ENCODE results near the gene CTSW.

CTSW gene

DNA sequence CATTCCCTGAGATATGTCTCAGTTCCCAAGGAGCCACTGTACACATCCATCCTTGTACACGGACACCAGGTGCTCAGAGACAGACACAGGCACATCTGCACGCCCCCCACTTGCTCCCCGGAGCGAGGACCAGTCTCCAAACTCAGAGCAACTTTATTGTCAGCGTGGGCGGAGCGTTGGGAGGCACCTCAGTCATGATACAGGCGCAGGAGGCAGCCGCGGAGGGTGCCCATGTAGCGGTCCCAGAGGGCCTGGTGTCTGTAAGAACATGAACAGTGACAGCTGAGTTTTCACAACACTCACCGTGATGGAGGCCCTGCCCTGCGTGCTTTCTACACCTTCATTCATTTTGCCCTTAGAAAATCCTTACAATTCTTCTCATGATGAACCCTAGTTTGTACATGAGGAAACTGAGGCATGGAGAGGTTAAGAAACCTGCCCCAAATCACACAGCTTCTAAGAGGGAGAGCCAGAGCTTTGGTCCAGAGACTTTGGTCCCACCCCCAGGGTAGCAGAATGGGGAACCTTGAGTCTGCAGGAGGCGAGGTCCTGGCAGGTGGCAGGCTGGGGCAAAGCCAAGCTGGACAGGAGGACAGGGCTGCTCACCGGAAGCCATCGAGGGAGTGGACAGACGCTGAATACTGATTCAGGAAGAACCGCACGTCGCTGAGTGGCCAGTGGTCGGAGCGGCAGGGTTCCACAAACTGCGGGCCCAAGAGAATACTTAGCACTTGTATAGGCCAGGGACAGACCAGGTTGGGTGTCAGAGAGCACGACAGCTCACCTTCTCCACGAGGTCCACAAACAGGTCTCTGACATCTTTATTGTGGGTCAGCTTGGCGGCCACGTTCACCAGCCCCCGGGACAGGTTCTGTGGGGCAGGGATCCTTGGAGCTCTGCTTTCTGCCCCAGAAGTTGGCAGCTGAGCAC lies 4.4 kb downstream of the CTSW start:
- peaks cover 16% of the 10 kb centered on the region for H3K4me1 ChIP-seq (ENCODE audit: control insufficient read depth, insufficient read depth, low read depth, low read length)
- H2BK5ac ChIP-seq (ENCODE audit: low read depth, low read length, poor library complexity, severe bottlenecking) = no peak overlapping the region
- H2BK12ac ChIP-seq (ENCODE audit: low read length in 2 of 2) = no peak overlapping the region
- WGBS = 88% methylated on average over 27 of the region's 28 CpGs
- no peak overlapping the region for H3K4me3 ChIP-seq (ENCODE audit: insufficient read depth in 1 of 2, low read depth in 1 of 2, low read length in 2 of 2)
- no peak overlapping the region for H2BK120ac ChIP-seq (ENCODE audit: low read depth, low read length)
- no peak overlapping the region for H3K23ac ChIP-seq (ENCODE audit: low read length in 2 of 2)
- DNase-seq = no peak
- peak overlapping the region; percentile 21 for H3K9ac ChIP-seq (ENCODE audit: low read length)
- H3K4ac ChIP-seq (ENCODE audit: low read depth in 1 of 2, low read length in 2 of 2) = no peak overlapping the region
- H3K27ac ChIP-seq (ENCODE audit: low read length, poor library complexity, severe bottlenecking) = no peak overlapping the region
- H3K36me3 ChIP-seq (ENCODE audit: control insufficient read depth in 1 of 2, insufficient read depth in 2 of 2, low read depth in 1 of 2, low read length in 2 of 2) = peaks cover 51 to 61% of the 10 kb centered on the region in 2 experiments
- no peak overlapping the region for H2AFZ ChIP-seq (ENCODE audit: low read depth, low read length)
- no peak overlapping the region for H2BK15ac ChIP-seq (ENCODE audit: low read depth, poor library complexity, severe bottlenecking)
- H3K9me3 ChIP-seq (ENCODE audit: control insufficient read depth, low read length) = no peaks in the 10 kb centered on the region
- H2AK5ac ChIP-seq (ENCODE audit: low read length, severe bottlenecking) = no peak overlapping the region
- H4K8ac ChIP-seq (ENCODE audit: low read length) = no peak overlapping the region
- H4K91ac ChIP-seq (ENCODE audit: low read length) = peak overlapping the region; percentile 43
- H3K27me3 ChIP-seq (ENCODE audit: control insufficient read depth in 1 of 2, insufficient read depth in 1 of 2, low read length in 2 of 2) = no peaks in the 10 kb centered on the region
- no peak overlapping the region for H3K18ac ChIP-seq (ENCODE audit: low read depth in 1 of 2, low read length in 2 of 2)
- H3K14ac ChIP-seq (ENCODE audit: low read length in 2 of 2) = no peak overlapping the region
- H3K79me1 ChIP-seq (replicated peaks; ENCODE audit: low read length, poor library complexity, severe bottlenecking) = peaks cover 27% of the 10 kb centered on the region
- no peak overlapping the region for H3K4me2 ChIP-seq (ENCODE audit: low read length, poor library complexity, severe bottlenecking)

DNA sequence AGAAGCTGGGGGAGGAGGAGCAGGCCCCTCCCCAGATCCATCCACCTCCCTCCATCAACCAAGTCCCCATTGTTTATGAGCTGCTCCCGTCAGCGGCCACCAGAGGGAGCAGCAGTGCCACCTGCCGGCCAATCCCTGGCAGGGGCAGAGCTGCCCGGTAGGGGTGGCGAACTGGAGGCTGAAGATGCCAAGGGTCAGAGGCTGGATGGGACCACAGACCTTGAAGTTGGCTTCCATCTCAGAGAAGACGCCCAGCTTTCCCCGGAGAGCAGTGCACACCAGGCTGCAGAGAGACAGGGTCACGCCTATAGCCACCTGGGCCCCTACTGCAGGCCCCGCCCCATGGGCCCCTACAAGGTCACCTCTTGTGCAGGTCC lies 5.1 kb downstream of the CTSW start:
- 32% methylated on average over 9 of the region's 9 CpGs for WGBS
- peak overlapping the region; percentile 21 for H3K9ac ChIP-seq (ENCODE audit: low read length)
- no peak overlapping the region for H3K14ac ChIP-seq (ENCODE audit: low read length in 2 of 2)
- H3K79me1 ChIP-seq (replicated peaks; ENCODE audit: low read length, poor library complexity, severe bottlenecking) = peaks cover 27% of the 10 kb centered on the region
- no peak overlapping the region for H2BK15ac ChIP-seq (ENCODE audit: low read depth, poor library complexity, severe bottlenecking)
- H3K27me3 ChIP-seq (ENCODE audit: control insufficient read depth in 1 of 2, insufficient read depth in 1 of 2, low read length in 2 of 2) = no peaks in the 10 kb centered on the region
- H3K36me3 ChIP-seq (ENCODE audit: control insufficient read depth in 1 of 2, insufficient read depth in 2 of 2, low read depth in 1 of 2, low read length in 2 of 2) = peaks cover 51 to 60% of the 10 kb centered on the region in 2 experiments
- H3K4me3 ChIP-seq (ENCODE audit: insufficient read depth in 1 of 2, low read depth in 1 of 2, low read length in 2 of 2) = no peak overlapping the region
- H3K27ac ChIP-seq (ENCODE audit: low read length, poor library complexity, severe bottlenecking) = no peak overlapping the region
- no peak overlapping the region for H2BK12ac ChIP-seq (ENCODE audit: low read length in 2 of 2)
- H3K4me2 ChIP-seq (ENCODE audit: low read length, poor library complexity, severe bottlenecking) = no peak overlapping the region
- H3K4me1 ChIP-seq (ENCODE audit: control insufficient read depth, insufficient read depth, low read depth, low read length) = peaks cover 16% of the 10 kb centered on the region
- peak overlapping the region; percentile 4 for H4K8ac ChIP-seq (ENCODE audit: low read length)
- no peak overlapping the region for H3K4ac ChIP-seq (ENCODE audit: low read depth in 1 of 2, low read length in 2 of 2)
- peak; percentile 80 for DNase-seq
- H3K18ac ChIP-seq (ENCODE audit: low read depth in 1 of 2, low read length in 2 of 2) = no peak overlapping the region
- H3K9me3 ChIP-seq (ENCODE audit: control insufficient read depth, low read length) = no peaks in the 10 kb centered on the region
- H3K23ac ChIP-seq (ENCODE audit: low read length in 2 of 2) = no peak overlapping the region
- H4K91ac ChIP-seq (ENCODE audit: low read length) = no peak overlapping the region
- H2AK5ac ChIP-seq (ENCODE audit: low read length, severe bottlenecking) = no peak overlapping the region
- H2AFZ ChIP-seq (ENCODE audit: low read depth, low read length) = no peak overlapping the region
- no peak overlapping the region for H2BK5ac ChIP-seq (ENCODE audit: low read depth, low read length, poor library complexity, severe bottlenecking)
- no peak overlapping the region for H2BK120ac ChIP-seq (ENCODE audit: low read depth, low read length)

DNA sequence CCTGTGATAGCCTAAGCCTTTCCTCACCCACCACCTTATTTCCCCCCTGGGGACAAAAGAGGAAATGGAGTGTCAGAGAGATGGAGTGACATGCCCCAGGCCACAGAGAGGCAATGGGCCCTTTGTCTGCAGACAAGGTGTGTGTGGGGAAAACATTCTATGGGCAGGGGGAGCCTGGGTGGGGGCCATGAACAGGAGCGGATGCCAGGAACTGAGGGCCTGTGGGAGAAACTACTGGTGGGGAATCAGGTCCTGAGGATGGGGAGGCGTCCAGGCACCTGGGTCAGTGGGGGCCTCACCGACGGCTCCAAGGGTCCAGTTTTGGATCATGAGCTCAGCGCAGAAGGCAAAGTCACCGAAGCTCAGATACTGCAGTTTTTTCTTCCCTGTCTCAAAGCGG lies 5.6 kb downstream of the CTSW start:
- H2BK120ac ChIP-seq (ENCODE audit: low read depth, low read length) = no peak overlapping the region
- no peaks in the 10 kb centered on the region for H3K9me3 ChIP-seq (ENCODE audit: control insufficient read depth, low read length)
- no peak overlapping the region for H3K18ac ChIP-seq (ENCODE audit: low read depth in 1 of 2, low read length in 2 of 2)
- H4K91ac ChIP-seq (ENCODE audit: low read length) = peak overlapping the region; percentile 11
- H2AFZ ChIP-seq (ENCODE audit: low read depth, low read length) = no peak overlapping the region
- no peak overlapping the region for H2BK12ac ChIP-seq (ENCODE audit: low read length in 2 of 2)
- no peak for DNase-seq
- peaks cover 51 to 56% of the 10 kb centered on the region in 2 experiments for H3K36me3 ChIP-seq (ENCODE audit: control insufficient read depth in 1 of 2, insufficient read depth in 2 of 2, low read depth in 1 of 2, low read length in 2 of 2)
- H3K9ac ChIP-seq (ENCODE audit: low read length) = peak overlapping the region; percentile 14
- H3K27ac ChIP-seq (ENCODE audit: low read length, poor library complexity, severe bottlenecking) = no peak overlapping the region
- no peak overlapping the region for H3K4ac ChIP-seq (ENCODE audit: low read depth in 1 of 2, low read length in 2 of 2)
- no peak overlapping the region for H3K4me2 ChIP-seq (ENCODE audit: low read length, poor library complexity, severe bottlenecking)
- H3K4me1 ChIP-seq (ENCODE audit: control insufficient read depth, insufficient read depth, low read depth, low read length) = peaks cover 18% of the 10 kb centered on the region
- no peak overlapping the region for H3K23ac ChIP-seq (ENCODE audit: low read length in 2 of 2)
- no peak overlapping the region for H2BK5ac ChIP-seq (ENCODE audit: low read depth, low read length, poor library complexity, severe bottlenecking)
- peaks cover 28% of the 10 kb centered on the region for H3K79me1 ChIP-seq (replicated peaks; ENCODE audit: low read length, poor library complexity, severe bottlenecking)
- no peaks in the 10 kb centered on the region for H3K27me3 ChIP-seq (ENCODE audit: control insufficient read depth in 1 of 2, insufficient read depth in 1 of 2, low read length in 2 of 2)
- WGBS = 96% methylated on average over 7 of the region's 7 CpGs
- peak overlapping the region; percentile 47 for H4K8ac ChIP-seq (ENCODE audit: low read length)
- no peak overlapping the region for H3K14ac ChIP-seq (ENCODE audit: low read length in 2 of 2)
- H2BK15ac ChIP-seq (ENCODE audit: low read depth, poor library complexity, severe bottlenecking) = no peak overlapping the region
- H3K4me3 ChIP-seq (ENCODE audit: insufficient read depth in 1 of 2, low read depth in 1 of 2, low read length in 2 of 2) = no peak overlapping the region
- H2AK5ac ChIP-seq (ENCODE audit: low read length, severe bottlenecking) = no peak overlapping the region

DNA sequence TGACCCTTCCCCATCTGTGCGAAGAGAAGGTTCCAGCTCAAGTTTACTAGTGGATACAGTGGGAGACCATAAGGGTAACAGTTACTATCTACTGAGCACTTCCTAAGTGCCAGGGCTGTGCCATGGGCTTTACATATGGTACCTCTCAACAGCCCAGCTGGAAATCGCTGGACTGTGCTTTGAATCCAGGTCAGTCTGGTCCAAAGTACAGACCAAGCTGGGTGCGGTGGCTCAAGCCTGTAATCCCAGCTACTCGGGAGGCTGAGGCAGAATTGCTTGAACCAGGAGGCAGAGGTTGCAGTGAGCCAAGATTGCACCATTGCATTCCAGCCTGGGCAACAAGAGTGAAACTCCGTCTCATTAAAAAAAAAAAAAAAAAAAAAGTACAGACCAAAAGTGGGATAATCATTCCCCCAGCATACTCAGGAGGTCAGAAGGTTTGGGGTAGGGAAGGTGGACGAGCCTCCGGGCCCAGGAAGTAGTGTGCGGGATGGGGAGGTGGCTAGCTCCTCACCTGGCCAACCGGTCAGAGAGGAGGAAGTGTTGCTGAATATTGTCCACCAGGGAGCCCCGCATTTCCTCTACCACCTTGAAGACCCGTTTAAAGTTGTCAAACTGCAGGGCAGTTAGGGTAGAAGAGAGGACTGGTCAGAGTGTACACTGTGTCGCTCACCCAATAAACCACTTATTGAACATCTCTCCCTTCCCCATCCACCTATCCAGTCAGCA lies 6.3 kb downstream of the CTSW start:
- H3K9me3 ChIP-seq (ENCODE audit: control insufficient read depth, low read length) = no peaks in the 10 kb centered on the region
- H2BK5ac ChIP-seq (ENCODE audit: low read depth, low read length, poor library complexity, severe bottlenecking) = no peak overlapping the region
- no peak overlapping the region for H3K4me3 ChIP-seq (ENCODE audit: insufficient read depth in 1 of 2, low read depth in 1 of 2, low read length in 2 of 2)
- H3K36me3 ChIP-seq (ENCODE audit: control insufficient read depth in 1 of 2, insufficient read depth in 2 of 2, low read depth in 1 of 2, low read length in 2 of 2) = peaks cover 51 to 56% of the 10 kb centered on the region in 2 experiments
- H2AK5ac ChIP-seq (ENCODE audit: low read length, severe bottlenecking) = no peak overlapping the region
- H3K14ac ChIP-seq (ENCODE audit: low read length in 2 of 2) = no peak overlapping the region
- H2BK120ac ChIP-seq (ENCODE audit: low read depth, low read length) = no peak overlapping the region
- no peak overlapping the region for H4K8ac ChIP-seq (ENCODE audit: low read length)
- no peak overlapping the region for H3K4ac ChIP-seq (ENCODE audit: low read depth in 1 of 2, low read length in 2 of 2)
- peaks cover 21% of the 10 kb centered on the region for H3K4me1 ChIP-seq (ENCODE audit: control insufficient read depth, insufficient read depth, low read depth, low read length)
- peaks cover 28% of the 10 kb centered on the region for H3K79me1 ChIP-seq (replicated peaks; ENCODE audit: low read length, poor library complexity, severe bottlenecking)
- no peak overlapping the region for H3K27ac ChIP-seq (ENCODE audit: low read length, poor library complexity, severe bottlenecking)
- no peak overlapping the region for H3K23ac ChIP-seq (ENCODE audit: low read length in 2 of 2)
- H3K18ac ChIP-seq (ENCODE audit: low read depth in 1 of 2, low read length in 2 of 2) = no peak overlapping the region
- no peak overlapping the region for H2AFZ ChIP-seq (ENCODE audit: low read depth, low read length)
- no peak overlapping the region for H2BK15ac ChIP-seq (ENCODE audit: low read depth, poor library complexity, severe bottlenecking)
- H3K4me2 ChIP-seq (ENCODE audit: low read length, poor library complexity, severe bottlenecking) = no peak overlapping the region
- DNase-seq = no peak
- peak overlapping the region; percentile 94 for H3K9ac ChIP-seq (ENCODE audit: low read length)
- no peak overlapping the region for H4K91ac ChIP-seq (ENCODE audit: low read length)
- 94% methylated on average over 8 of the region's 12 CpGs for WGBS
- H2BK12ac ChIP-seq (ENCODE audit: low read length in 2 of 2) = no peak overlapping the region
- H3K27me3 ChIP-seq (ENCODE audit: control insufficient read depth in 1 of 2, insufficient read depth in 1 of 2, low read length in 2 of 2) = no peaks in the 10 kb centered on the region
